ENCODE data around the gene DEFB112. TPM values are rescaled to one million over a fixed set of nuclear protein-coding genes. Genes with fewer than 3 reads are reported as not detected.

Gene DEFB112, protein sequence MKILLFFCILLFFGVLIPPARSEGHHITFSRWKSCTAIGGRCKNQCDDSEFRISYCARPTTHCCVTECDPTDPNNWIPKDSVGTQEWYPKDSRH
- not detected in 2 replicates for total RNA-seq

DNA sequence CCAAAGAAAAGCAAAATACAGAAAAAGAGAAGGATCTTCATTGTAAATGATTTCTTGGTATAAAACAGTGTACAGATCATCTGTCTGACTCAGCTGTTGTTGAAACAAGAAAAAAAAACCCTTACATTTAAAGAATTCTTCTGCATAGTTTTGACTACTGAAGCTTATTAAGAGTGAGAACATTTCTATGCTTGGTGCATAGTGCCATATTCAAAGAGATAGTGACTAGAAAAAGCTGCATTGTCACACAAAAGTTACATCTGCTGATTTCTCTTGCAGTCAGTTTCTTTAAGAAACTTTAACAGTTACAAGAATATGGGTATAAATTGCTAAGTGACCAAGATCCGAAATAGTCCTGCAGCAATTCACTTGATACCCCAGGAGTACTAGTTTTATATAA, at the start of gene DEFB112:
Gene DEFB112, minus strand, starts transcription at position 101 of the 400 bp plus-strand sequence. Its CDS starts 60 bp downstream, at position 41.
- peak; percentile 2 for DNase-seq (ENCODE audit: low read depth)

DNA sequence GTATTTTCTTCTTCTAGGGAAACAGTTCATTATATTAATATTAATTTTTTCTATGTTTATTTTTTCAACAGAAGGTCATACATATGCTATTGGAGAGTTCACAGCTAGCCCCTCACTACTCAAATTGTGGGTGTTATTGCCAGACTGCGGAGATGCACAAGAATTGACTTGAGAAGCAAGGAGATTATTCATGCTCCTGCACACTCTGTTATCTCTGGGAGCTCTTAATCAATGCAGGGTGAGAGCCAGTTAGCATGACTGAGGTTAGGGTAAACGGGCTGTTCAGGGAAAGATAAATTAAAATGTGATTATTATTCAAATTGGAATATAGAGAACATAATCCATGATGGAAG, 48.9 kb upstream of the DEFB112 start:
- DNase-seq (ENCODE audit: low read depth) = no peak

DNA sequence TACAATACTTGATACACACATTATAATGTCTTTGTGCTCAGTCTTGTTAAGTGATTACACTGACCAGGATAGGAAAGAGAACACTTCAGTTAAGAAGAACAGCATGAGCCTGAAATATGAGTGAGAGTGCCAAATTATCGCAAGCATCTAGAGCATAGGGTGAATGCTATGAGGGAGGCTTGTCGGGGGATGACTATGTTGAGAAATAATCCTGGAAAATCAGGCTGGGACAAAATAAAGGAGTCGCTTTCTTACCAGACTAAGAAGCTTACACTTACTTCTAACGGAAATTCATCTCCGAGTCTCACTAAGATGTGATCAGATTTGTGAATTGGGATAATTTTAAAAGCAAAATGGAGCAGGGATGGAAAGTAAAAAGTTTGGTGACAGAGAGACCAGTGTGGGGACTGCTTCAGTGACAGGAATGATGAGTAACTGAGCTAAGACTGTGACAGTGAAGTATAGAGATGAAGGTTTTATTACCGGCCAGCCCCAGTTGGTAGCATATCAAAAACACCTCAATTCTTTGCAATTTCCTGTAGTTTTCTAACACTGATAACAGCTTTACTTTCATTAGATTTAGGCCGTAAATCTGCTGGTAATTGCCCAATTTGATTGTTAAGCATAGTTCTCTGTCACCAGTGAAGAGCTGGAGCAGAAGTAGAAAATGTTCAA, 48.4 kb upstream of the DEFB112 start:
- no peak for DNase-seq (ENCODE audit: low read depth)

DNA sequence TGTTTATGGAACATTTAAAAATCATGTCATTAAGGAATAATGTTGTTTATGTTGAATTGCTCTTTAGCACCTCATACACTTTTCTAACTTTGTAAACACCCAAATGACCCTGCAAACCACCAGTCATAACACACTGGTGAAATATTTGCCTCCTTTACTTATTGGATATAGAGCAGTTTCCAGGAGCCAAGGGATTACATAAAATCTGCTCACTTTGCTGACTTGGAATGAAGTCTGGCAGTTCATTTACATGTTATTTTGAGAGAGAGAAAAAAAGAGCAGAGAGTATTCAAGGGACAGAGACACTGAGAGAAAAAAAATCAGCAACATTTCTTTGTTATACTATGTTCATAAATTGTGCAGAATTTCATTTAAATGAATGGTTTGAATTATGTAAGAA, 46.6 kb upstream of the DEFB112 start:
- no peak for DNase-seq (ENCODE audit: low read depth)

DNA sequence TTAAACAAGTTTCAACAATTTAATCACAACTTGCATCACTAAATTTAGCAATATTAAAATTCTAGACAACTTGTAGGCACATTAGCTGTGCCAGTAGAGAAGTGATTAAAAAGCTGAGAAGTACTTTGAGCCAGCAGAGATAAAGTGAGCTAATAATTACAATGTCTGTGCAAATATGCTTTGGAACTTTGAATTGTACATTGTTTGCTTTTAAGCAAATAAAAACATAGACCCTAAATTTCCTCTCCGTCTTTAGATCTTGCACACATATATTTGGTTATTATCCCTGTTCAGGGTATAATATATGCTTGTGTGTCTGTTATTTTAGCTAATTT, 44.2 kb upstream of the DEFB112 start:
- no peak for DNase-seq (ENCODE audit: low read depth)

DNA sequence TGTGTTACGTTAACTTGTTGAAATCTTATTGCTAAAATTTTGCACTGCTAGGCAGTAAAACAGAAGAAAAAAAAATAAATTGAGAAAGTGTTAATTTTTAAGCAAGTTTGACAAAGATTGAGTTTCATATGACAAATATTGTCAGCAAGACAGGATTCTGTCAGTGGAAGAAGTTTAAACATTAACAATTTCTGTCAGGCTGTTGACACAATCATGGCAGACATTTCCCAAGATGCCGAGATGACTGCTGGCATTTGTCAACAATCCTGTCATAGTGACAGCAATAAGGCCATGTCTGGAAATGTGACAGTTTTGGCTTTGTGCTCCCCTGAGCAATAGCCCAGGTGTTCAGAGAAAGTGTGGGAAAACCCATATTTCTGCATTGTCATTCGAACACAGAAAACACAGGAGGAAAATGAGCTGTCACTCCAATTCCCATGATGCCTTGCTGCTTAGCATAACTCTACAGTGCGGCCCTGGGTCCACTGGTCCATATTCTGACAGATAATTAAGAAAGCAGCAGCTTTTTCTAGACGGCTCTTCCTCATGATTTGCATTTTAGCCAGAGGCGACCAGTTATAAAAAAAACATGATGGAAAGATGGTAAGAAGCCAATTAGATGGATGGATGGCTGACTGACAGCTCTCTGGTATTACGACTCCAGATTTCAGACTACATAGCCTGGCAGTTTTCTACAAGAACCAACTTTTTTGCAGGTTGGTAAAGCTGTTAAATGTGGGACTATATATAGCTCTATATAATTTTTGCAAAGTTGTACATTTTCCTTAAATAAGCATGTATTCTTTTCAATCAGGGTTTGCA, 43.6 kb upstream of the DEFB112 start:
- peak; percentile 40 for DNase-seq (ENCODE audit: low read depth)

DNA sequence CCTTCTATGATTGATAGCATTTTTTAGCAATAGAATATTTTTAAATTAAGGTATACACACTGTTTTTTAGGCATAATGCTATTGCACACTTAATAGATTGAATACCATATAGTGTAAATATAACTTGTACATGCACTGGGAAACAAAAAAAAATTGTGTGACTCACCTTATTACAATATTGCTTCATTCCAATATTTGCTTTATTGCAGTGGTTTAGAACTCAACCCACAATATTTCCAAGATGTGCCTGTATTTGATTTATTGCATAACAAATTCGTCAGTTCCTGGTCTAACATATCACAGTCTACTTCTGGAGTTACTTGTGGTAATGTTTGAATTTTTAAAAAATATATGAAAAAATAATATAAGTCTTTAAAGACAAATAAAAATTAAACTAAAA, 41.9 kb upstream of the DEFB112 start:
- DNase-seq (ENCODE audit: low read depth) = no peak

DNA sequence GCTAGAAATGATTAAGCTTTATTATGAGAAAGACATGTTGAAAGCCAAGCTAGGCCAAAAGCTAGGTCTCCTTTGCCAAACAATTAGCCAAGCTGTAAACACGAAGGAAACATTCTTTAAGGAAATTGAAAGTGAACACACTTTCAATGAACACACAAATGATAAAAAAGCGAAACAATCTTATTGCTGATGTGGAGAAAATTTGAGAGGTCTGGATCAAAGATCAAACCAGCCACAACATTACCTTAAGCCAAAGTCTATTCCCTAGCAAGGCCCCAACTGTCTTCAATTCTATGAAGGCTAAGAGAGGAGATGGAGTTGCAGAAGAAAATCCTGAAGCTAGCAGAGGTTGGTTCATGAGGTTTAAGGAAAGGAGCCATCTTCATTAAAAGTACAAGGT, 40.2 kb upstream of the DEFB112 start:
- DNase-seq (ENCODE audit: low read depth) = no peak

DNA sequence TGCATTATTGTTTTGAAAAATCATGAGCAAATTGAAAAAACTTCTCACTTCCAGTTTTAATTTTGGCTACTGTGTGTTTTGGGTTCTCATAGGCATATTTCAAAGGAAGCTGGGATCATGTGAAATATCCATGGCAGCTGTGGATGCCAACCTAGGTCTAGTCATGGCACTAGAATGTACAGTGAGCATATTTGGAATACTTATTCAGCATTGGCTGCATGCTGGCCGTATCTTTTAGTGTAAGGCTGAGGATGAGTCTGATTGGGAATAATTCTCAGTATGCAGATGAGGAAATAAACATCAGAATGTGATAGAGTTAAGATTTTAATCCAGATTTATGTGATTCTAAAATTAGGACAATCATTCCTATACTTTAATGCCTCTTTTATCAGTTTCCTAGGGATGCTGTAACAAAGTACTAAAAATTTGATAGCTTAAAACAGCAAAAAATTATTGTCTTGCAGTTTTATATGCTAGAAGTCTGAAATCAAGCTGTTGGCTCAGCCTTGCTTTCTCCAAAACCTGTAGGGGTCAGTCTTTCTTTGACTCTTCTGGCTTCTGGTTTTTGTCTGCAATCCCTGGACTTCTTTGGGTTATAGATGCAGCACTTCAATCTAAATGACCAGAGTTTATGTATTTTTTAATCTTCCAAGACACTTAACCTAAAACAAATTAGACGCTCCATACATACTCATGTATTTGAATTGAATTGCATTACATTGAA, 37.7 kb upstream of the DEFB112 start:
- peak; percentile 7 for DNase-seq (ENCODE audit: low read depth)

DNA sequence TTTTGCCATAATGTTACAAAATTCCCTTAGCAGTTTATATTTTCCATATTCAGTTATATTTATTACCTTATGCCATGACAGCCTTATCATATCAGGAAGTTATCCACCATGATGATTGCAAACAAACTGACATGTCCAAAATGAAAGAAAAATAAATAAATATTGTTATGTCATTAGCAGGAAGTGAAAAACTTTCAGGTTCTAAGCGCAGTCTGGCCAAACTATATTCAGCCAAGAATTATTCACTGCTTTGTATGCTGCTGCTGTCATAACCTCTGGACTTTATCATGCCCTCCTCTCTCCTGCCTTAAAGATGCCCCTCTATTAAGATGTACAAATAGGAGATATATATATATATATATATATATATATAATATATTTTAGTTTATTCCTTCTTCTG, 27.7 kb upstream of the DEFB112 start:
- no peak for DNase-seq (ENCODE audit: low read depth)

DNA sequence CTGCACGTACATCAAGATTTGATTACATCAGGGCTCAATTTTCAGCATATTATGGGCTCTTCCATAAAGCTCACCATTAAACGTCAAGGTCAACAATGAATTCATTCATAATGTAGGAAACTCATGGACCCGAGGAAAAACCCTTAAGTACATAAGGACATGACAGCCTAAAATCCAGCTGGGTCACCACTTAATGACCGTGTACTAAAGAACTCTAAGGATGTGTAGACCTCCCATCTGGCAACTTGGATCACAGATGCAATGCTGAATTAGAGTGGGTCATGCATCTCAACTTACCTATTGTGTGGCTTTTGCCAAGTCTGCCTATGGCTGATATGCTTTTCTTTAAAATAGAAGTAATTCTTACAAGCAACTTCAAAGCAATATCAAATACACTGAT, 26.7 kb upstream of the DEFB112 start:
- DNase-seq (ENCODE audit: low read depth) = no peak

DNA sequence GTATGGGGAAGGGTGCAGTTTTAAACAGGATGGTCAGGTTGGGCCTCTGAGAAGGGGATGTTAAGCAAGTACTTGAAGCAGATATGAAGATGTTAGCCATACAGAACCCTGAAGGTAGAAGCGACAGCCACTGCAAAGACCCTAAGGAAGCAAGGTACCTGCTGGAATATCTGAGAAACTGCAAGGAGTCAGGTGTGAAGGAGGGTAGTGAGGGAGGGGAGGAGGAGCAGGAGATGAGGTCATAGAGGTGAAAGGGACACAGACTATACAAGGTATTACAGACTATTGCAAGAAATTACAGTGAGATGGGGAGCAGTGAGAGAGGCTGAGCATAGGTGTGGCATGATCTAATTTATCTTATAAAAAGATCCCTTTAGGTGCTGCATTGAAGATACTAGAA, 22.2 kb upstream of the DEFB112 start:
- DNase-seq (ENCODE audit: low read depth) = no peak

DNA sequence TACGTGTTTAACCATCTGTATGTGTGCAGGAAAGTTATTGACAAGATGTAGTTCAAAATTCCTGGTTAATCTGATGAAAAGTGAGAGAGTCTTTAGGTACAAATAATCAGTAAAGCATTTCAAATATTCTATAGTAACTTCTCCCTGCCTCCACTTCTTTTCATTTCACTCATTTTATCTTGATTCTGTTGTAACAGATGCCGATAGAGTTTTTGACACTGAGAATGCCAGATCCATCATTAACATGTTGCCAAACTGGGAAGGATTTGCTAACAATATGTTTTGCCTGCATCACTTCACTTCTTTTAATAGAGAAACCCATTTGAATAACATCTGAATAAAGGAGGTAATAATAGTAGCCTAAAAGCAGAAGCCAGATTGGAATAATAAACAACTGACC, 20.4 kb upstream of the DEFB112 start:
- no peak for DNase-seq (ENCODE audit: low read depth)

DNA sequence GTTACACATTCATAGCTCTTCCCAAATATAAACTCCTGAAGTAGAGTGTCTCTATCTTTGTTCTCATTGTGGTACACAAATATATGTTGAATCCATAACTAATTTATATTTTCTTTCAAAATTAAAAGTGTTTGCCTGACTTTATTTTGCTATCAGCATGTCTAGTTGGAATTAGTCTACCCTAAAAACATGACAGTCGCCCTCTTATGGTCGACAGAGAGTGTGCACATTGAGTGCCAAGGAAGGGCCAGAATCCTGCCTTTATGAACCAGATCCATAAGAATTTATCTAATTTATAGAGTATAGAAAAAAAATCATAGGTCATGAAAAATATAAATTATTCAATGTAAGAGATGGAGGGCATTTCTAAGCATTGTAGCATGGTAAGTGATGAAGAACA, 12.3 kb upstream of the DEFB112 start:
- DNase-seq (ENCODE audit: low read depth) = no peak

DNA sequence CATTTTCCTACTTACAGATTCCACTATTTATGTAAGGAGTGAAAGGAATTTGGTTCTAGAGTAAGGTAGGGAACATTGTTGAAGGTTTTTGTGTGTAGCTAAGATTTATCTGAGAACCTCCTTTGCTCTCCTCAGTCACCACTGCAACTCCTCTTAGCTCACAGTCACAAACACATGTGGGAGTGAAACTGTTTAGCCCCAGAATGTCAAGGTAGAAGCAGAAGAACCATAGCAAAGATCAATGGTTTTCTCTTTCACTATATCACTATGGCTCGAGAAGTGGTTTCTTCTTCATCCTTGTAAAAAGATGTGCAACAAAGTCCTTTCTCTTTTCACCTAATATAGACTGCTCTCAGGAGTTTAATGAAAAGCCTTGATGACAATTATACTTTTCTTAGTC, 6.5 kb upstream of the DEFB112 start:
- DNase-seq (ENCODE audit: low read depth) = no peak

DNA sequence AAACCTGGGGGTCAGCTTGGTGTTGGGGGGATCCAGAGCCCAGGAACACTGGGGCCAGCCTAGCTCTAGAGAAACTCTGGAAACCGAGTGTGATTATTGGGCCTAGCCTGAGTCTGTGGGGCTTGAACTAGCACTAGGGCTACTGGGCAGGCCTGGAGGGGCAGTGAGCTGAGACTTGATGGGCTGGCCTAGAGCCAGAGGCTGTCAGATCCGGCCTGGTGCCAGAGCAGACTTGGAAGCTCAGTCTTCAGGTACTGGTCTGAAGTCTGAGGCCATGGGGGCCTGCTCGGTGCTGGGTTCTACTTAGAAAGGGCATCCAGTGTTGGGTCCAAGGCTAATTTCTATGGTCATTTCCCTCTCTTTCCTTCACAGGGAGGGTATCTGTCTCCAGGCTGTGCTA, 2.7 kb downstream of the DEFB112 start:
- DNase-seq (ENCODE audit: low read depth) = no peak

DNA sequence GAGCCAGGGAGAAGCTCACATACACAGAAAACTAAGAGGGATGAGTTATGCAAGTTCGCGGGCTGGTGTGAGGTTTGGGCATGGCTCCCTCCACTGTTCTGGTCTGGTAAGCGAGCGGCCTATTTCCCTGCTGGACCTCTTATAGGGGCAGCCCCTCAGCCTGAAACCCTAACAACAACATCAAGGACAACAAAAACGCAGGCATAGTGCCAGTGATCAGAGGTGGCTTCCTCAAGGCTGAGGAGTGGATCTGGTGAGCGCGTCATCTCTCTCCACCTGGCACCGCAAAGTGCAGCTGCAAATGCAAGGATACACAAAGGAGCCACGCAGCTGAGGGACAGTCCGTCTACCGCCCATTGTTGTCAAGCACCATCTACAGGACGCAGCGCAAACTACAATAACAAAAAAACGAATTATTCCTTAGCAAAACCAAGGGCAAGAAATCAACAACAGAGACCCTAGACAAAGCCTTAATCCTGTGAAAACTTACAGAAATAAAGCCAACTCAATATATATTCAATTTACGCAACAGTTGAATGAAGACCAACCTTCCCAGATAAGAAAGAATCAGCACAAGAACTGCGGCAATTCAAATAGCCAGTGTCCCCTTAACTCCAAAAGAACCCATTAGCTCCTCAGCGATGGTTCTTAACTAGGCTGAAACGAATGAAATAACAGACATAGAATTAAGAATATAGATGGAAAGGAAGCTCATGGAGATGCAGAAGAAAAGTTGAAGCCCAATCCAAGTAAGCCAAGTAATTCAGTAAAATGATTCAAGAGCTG, 18.8 kb downstream of the DEFB112 start:
- peak; percentile 6 for DNase-seq (ENCODE audit: low read depth)

DNA sequence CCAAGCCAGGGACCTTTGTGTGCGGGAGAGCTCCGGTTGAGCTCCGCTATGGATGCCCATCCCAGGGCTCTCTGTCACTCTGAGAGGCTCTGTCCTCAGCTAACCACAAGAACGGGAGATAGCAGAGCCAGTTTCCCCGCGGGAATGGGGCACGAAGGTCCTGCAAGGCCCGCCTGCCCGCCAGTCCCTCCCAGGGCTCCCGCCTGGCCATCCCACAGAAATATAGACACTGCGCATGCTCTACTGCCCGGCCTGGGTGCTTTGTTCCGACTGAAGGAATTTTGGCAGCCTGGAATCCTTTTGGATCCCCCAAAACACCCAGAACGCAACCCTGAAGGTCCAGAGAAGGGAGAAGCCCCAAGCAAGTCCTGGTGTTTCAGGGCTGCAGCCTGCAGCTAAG, 19.4 kb downstream of the DEFB112 start:
- no peak for DNase-seq (ENCODE audit: low read depth)

DNA sequence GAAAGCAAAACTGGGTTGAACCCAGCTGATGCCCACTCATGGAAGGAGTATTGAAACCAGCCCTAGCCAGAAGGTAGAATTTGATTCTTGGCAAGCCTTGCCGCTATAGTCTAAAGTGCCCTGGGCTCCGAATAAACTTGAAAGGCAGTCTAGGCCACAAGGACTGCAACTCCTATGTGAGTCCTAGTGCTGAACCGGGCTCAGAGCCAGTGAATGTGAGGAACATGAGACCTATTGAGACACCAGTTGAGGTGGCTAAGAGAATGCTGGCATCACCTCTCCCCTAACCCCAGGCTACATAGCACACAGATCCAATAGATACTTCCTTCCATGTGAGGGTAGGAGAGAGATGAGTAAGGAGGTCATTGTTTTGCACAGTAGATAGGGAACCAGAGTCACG, 24.5 kb downstream of the DEFB112 start:
- no peak for DNase-seq (ENCODE audit: low read depth)

DNA sequence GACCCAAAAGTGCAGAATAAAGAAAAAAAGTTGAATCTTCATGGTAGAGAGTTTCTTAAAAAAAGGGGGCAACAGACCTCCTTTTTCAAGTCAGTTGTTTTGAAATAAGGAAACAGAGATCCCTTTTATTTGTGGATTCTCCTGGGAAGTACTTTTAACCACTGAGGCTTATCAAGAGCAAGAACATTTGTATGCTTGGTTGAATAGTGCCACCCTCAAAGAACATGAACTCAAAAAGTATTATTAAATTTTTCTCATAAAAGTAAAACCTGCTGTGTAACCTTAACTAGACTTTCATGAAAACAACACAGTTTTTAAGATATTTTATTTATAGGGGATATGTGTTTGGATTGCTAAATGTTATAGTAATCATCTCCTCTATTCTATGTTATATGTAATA, 27.8 kb downstream of the DEFB112 start, which contains the start of gene DEFB110:
Gene DEFB110, minus strand, starts transcription at position 101 of the 400 bp plus-strand sequence. Its CDS starts 59 bp downstream, at position 42.
- no peak for DNase-seq (ENCODE audit: low read depth)

DNA sequence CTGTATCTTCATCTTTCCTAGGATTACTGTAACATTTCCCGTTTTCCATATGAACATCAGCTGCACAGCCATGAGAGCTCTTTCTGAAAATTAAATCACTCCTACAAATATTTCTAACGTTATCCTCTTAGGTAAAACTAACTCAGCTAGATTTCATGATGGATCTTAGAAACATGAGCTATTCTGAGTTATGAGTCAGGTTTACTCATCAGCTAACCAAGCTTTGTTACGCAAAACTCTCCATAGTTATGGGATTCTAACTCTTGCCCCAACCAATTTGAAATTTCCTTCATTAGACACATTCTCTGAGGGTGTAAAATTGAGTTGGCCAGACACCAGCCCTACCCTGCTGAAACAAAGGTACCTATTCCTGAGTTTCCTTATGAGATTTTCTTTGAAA, 41.9 kb downstream of the DEFB112 start:
- DNase-seq (ENCODE audit: low read depth) = peak; percentile 63

DNA sequence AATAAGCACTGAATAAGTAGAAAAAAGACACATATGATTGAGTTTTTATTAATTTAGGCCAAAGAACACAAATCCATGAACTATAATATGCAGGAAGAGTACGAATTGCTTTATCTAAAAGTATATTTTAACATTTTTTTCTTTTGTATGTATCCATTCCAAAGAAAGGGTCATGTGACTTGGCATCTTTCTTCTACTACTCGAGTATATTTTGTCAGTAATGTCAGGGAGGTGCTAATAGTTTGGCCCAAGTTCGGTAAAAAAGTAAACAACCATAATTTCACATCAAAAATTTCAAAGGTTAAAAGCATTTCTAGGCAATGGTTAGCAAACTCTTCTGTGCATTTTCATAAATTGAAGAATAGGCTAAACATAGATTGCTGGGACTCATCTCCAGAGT, 46.6 kb downstream of the DEFB112 start:
- DNase-seq (ENCODE audit: low read depth) = no peak

All from renal cortical epithelial cell (primary cell).